Stomach (tissue), 4 donors: ENCODE results near the gene SYT2.

Experiments
- CTCF ChIP-seq, 7 experiments: fragments of 450-650 bp in 4 of 7; fragments of 200-600 bp in 3 of 7; sonication (generic) in 3 of 7; IDR thresholded peaks; one replicate each; pipeline ENCODE4 v1.5.1; 2016 to 2019; ENCODE audit warnings: antibody characterized with exemption in 7 of 7, control low read depth in 2 of 7, mild to moderate bottlenecking in 1 of 7
- EP300 ChIP-seq: sonication (generic); formaldehyde crosslinking; IDR thresholded peaks from one replicate; pipeline ENCODE4 v1.6.1; 2017; ENCODE audit warnings: antibody characterized with exemption
- POLR2A ChIP-seq, 4 donors: fragments of 450-650 bp; IDR thresholded peaks; one replicate each; pipeline ENCODE4 v1.6.1; 2016; ENCODE audit warnings: antibody characterized with exemption in 4 of 4, control low read depth in 2 of 4, mild to moderate bottlenecking in 1 of 4, moderate library complexity in 1 of 4
- POLR2AphosphoS5 ChIP-seq, 3 donors: sonication (generic); formaldehyde crosslinking; IDR thresholded peaks; one replicate each; pipeline ENCODE4 v1.6.1; 2016; ENCODE audit warnings: antibody characterized with exemption in 3 of 3

DNA sequence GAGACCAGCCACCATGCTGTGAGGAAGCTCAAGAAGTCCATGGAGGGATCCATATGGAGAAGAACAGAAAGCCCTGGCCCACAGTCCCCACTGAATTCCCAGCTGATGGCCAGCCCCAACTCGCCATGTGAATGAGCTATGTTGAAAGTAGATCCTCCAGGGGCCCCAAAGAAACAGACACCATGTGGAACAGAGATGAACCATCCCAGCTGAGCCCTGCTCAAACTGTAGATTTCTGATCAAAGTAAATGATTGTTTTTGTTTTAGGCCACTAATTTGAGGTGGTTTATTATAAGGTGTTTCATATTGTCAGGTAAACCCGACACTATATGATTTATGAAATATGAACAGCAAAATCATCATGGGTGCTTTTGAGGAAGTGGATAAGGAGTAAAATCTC is 32.8 kb downstream of the SYT2 start:
- TF ChIP-seq CTCF (IDR thresholded peaks at IDR 0.05): no peak
- TF ChIP-seq POLR2A (IDR thresholded peaks at IDR 0.05): no peak
- no peak for TF ChIP-seq EP300
- no peak for TF ChIP-seq POLR2AphosphoS5 (IDR thresholded peaks at IDR 0.05)
